GM12878 (cell line): Measurements from ENCODE around the gene VBP1. TPM values are rescaled to one million over a fixed set of nuclear protein-coding genes. Genes with fewer than 3 reads are reported as not detected.

Source experiments
- BACH1 ChIP-seq: fragments of 450-650 bp; IDR thresholded peaks from 2 replicates; pipeline ENCODE4 v1.6.1; 2017; ENCODE audit warnings: mild to moderate bottlenecking, borderline replicate concordance
- BRCA1 ChIP-seq: IDR thresholded peaks from 2 replicates; pipeline ENCODE4 v1.6.1; 2011; ENCODE audit warnings: low read depth, low read length, improper control_type of control experiment
- FOS ChIP-seq: IDR thresholded peaks from 3 replicates; pipeline ENCODE4 v1.6.1; 2011; ENCODE audit warnings: borderline replicate concordance; ENCODE audit not compliant: insufficient read length; ENCODE audit errors: extremely low read depth
- IKZF1 ChIP-seq: fragments of 450-650 bp; conservative IDR thresholded peaks from 2 replicates; pipeline ENCODE4 v1.6.1; 2017; ENCODE audit warnings: antibody characterized with exemption, mild to moderate bottlenecking
- NFYA ChIP-seq: IDR thresholded peaks from 2 replicates; pipeline ENCODE4 v1.6.1; 2011; ENCODE audit warnings: low read depth, mild to moderate bottlenecking, low read length, improper control_type of control experiment, borderline replicate concordance
- POLR2AphosphoS5 ChIP-seq: IDR thresholded peaks from 2 replicates; pipeline ENCODE4 v1.6.1; 2011; ENCODE audit warnings: mild to moderate bottlenecking, low read length, inconsistent platforms
- RAD21 ChIP-seq: IDR thresholded peaks from 2 replicates; pipeline ENCODE4 v1.6.1; 2011; ENCODE audit warnings: mild to moderate bottlenecking, low read depth, low read length, moderate library complexity; ENCODE audit not compliant: insufficient read depth
- RFX5 ChIP-seq: IDR thresholded peaks from 2 replicates; pipeline ENCODE4 v1.6.1; 2011; ENCODE audit warnings: low read depth, low read length, improper control_type of control experiment
- RUNX3 ChIP-seq: IDR thresholded peaks from 2 replicates; pipeline ENCODE4 v1.6.1; 2012; ENCODE audit warnings: low read length, inconsistent platforms
- SP1 ChIP-seq: IDR thresholded peaks from one replicate; pipeline ENCODE4 v1.6.1; 2011; ENCODE audit warnings: low read depth, low read length
- TCF3 ChIP-seq: IDR thresholded peaks from 2 replicates; pipeline ENCODE4 v1.6.1; 2012; ENCODE audit warnings: low read depth, mild to moderate bottlenecking, low read length, borderline replicate concordance; ENCODE audit not compliant: insufficient read depth
- YY1 ChIP-seq: IDR thresholded peaks from 2 replicates; pipeline ENCODE4 v1.6.1; 2011; ENCODE audit warnings: low read depth, mild to moderate bottlenecking, low read length
- ZZZ3 ChIP-seq: IDR thresholded peaks from 2 replicates; pipeline ENCODE4 v1.6.1; 2011; ENCODE audit warnings: low read depth; ENCODE audit not compliant: control insufficient read depth, insufficient read length
- polyA plus RNA-seq, 11 experiments: library from polyadenylated mRNA; depleted of rRNA in 4 of 11; unstranded in 6 of 11; stranded (reverse) in 5 of 11; fragments of >200 nt; fragmentation: Nextera tagmentation in 4 of 11; fragmentation: Illumina TruSeq in 1 of 11; extraction: Ambion mirVana in 4 of 11; extraction: Trizol in 1 of 11; gene quantifications; 1 replicate in 1 of 11; 2 replicates in 10 of 11; pipeline versions ENCODE4 v1.2.1 to v1.2.3, GENCODE V29; 2011 to 2016; ENCODE audit warnings: inconsistent platforms in 2 of 11, missing spikeins in 2 of 11, low read depth in 1 of 11
- total RNA-seq, 4 experiments: library from RNA; depleted of rRNA in 3 of 4; stranded (reverse); fragments of >200 nt in 3 of 4; fragmentation: Illumina TruSeq in 1 of 4; extraction: Trizol in 1 of 4; gene quantifications; 2 replicates each; pipeline versions ENCODE4 v1.2.1 to v1.2.3, GENCODE V29; 2013 to 2021
- TF ChIP-seq, protein P1 (sequence below): fragments of 450-650 bp; IDR thresholded peaks from 2 replicates; pipeline ENCODE4 v1.6.1; 2016; ENCODE audit warnings: mild to moderate bottlenecking
- TF ChIP-seq, protein P2 (sequence below): fragments of 450-650 bp; IDR thresholded peaks from 2 replicates; pipeline ENCODE4 v1.6.1; 2017; ENCODE audit warnings: low read depth, mild to moderate bottlenecking, moderate library complexity
- TF ChIP-seq, protein P3 (sequence below): IDR thresholded peaks from 2 replicates; pipeline ENCODE4 v1.6.1; 2011; ENCODE audit warnings: mild to moderate bottlenecking, low read depth, low read length, moderate library complexity; ENCODE audit not compliant: insufficient replicate concordance
- TF ChIP-seq, protein P4 (sequence below), 3 experiments: IDR thresholded peaks in 2 of 3; conservative IDR thresholded peaks in 1 of 3; 2 replicates each; pipeline ENCODE4 v1.5.1; 2011; ENCODE audit warnings: low read depth in 3 of 3, low read length in 3 of 3, mild to moderate bottlenecking in 3 of 3, control low read depth in 2 of 3, moderate library complexity in 2 of 3, inconsistent platforms in 1 of 3, mixed read lengths in 1 of 3; ENCODE audit not compliant: control insufficient read depth in 2 of 3, insufficient read depth in 1 of 3; ENCODE audit errors: extremely low read depth in 1 of 3

Gene VBP1
- total and polyA plus RNA-seq, 10 of the 15 experiments (the other 5 are each of a cell fraction or from before 2014, with no cell fraction given): 56.4 to 182 (median 102) TPM

DNA sequence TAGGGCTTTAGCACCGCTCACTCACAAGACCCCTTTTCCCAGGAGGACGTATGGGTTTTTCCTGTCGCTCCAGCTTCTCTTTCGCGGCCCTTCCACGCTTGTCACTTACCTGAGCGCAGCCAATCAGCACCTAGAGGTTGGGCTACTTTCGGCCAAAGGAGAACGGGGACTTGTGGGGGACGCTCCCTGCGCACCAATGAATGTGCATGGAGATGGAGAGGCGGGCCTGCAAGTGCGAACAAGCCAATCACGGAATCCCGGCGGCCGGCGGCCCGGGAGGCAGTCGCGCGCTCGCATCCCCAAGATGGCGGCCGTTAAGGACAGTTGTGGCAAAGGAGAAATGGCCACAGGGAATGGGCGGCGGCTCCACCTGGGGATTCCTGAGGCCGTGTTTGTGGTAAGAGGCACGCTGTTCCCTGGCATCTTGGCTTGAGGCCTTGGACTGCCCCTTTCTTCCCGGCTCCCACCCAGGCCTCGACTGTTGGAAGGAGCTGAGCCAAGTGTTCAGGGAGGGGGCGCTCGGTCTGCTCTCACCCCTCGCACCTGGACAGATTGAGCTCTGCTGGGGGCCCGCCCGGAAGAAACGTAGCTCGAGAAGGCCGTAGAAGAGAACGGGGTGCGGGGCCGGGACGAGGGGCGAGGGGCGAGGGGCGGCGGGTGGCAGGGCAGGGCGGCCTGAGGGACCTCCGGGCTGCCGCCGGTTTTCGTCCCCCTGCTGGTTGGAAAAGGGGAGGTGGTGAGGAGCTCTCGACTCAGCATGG is at the start of gene VBP1 (continued):
- TF ChIP-seq RUNX3 (peak; percentile 2; the same call in 1 of the 2 replicates), RAD21 (no peak), ZZZ3 (no peak), POLR2AphosphoS5 (peak; percentile 62; the same call in 1 of the 2 replicates), BACH1 (0 out of 2 replicates have a peak, but pooled peaks have one; percentile 7), YY1 (peak; percentile 94), BRCA1 (no peak), RFX5 (no peak), TCF3 (0 out of 2 replicates have a peak, but pooled peaks have one; percentile 15), IKZF1 (peak; percentile 69), FOS (peak; percentile 81), SP1 (peak; percentile 94), NFYA (peak; percentile 69)
- TF ChIP-seq, protein P1, sequence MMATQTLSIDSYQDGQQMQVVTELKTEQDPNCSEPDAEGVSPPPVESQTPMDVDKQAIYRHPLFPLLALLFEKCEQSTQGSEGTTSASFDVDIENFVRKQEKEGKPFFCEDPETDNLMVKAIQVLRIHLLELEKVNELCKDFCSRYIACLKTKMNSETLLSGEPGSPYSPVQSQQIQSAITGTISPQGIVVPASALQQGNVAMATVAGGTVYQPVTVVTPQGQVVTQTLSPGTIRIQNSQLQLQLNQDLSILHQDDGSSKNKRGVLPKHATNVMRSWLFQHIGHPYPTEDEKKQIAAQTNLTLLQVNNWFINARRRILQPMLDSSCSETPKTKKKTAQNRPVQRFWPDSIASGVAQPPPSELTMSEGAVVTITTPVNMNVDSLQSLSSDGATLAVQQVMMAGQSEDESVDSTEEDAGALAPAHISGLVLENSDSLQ: peak; percentile 97
- TF ChIP-seq, protein P2, sequence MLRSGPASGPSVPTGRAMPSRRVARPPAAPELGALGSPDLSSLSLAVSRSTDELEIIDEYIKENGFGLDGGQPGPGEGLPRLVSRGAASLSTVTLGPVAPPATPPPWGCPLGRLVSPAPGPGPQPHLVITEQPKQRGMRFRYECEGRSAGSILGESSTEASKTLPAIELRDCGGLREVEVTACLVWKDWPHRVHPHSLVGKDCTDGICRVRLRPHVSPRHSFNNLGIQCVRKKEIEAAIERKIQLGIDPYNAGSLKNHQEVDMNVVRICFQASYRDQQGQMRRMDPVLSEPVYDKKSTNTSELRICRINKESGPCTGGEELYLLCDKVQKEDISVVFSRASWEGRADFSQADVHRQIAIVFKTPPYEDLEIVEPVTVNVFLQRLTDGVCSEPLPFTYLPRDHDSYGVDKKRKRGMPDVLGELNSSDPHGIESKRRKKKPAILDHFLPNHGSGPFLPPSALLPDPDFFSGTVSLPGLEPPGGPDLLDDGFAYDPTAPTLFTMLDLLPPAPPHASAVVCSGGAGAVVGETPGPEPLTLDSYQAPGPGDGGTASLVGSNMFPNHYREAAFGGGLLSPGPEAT: peak; percentile 32; the same call in 1 of the 2 replicates
- TF ChIP-seq, protein P3, sequence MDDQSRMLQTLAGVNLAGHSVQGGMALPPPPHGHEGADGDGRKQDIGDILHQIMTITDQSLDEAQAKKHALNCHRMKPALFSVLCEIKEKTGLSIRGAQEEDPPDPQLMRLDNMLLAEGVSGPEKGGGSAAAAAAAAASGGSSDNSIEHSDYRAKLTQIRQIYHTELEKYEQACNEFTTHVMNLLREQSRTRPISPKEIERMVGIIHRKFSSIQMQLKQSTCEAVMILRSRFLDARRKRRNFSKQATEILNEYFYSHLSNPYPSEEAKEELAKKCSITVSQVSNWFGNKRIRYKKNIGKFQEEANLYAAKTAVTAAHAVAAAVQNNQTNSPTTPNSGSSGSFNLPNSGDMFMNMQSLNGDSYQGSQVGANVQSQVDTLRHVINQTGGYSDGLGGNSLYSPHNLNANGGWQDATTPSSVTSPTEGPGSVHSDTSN: peak; percentile 89
- TF ChIP-seq, protein P4, sequence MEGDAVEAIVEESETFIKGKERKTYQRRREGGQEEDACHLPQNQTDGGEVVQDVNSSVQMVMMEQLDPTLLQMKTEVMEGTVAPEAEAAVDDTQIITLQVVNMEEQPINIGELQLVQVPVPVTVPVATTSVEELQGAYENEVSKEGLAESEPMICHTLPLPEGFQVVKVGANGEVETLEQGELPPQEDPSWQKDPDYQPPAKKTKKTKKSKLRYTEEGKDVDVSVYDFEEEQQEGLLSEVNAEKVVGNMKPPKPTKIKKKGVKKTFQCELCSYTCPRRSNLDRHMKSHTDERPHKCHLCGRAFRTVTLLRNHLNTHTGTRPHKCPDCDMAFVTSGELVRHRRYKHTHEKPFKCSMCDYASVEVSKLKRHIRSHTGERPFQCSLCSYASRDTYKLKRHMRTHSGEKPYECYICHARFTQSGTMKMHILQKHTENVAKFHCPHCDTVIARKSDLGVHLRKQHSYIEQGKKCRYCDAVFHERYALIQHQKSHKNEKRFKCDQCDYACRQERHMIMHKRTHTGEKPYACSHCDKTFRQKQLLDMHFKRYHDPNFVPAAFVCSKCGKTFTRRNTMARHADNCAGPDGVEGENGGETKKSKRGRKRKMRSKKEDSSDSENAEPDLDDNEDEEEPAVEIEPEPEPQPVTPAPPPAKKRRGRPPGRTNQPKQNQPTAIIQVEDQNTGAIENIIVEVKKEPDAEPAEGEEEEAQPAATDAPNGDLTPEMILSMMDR (IDR thresholded peaks at IDR 0.05 in 2 of 3, conservative IDR thresholded peaks at IDR 0.05 in 1 of 3; ENCODE audit: control insufficient read depth in 2 of 3, extremely low read depth in 1 of 3, insufficient read depth in 1 of 3, low read depth in 3 of 3, low read length in 3 of 3): peak in 2 of 3 experiments; percentile 25 to 31; a peak in 3 of 6 replicates
